GM10266 (cell line): ENCODE data around the gene YRDC.

ENCODE experiments used
- DNase-seq: peaks from one replicate; pipeline ENCODE4 v3.0.0; 2012; ENCODE audit errors: extremely low spot score
- CTCF ChIP-seq: IDR thresholded peaks from 2 replicates; pipeline ENCODE4 v1.5.1; 2012; ENCODE audit warnings: mild to moderate bottlenecking, low read depth; ENCODE audit not compliant: control insufficient read depth, insufficient read depth; ENCODE audit errors: missing control alignments

Gene YRDC

GRCh38 chr1:37809942-37810341 is 1.9 kb upstream of the YRDC start:
- no peak for TF ChIP-seq CTCF
- DNase-seq: no peak

- DNase-seq: peak; percentile 91
- TF ChIP-seq CTCF: no peak
Observed at GRCh38 chr1:37808369-37809319, 636 bp upstream of the YRDC start.

- TF ChIP-seq CTCF: no peak
- DNase-seq: no peak
Observed at GRCh38 chr1:37807220-37807554, 821 bp downstream of the YRDC start.

GRCh38 chr1:37802439-37802838 is 5.6 kb downstream of the YRDC start:
- no peak for TF ChIP-seq CTCF
- no peak for DNase-seq

- no peak for TF ChIP-seq CTCF
- no peak for DNase-seq
Observed at GRCh38 chr1:37797750-37798345, 10.2 kb downstream of the YRDC start.

- peak; percentile 85 for DNase-seq
- no peak for TF ChIP-seq CTCF
Observed at GRCh38 chr1:37795340-37796125, 12.5 kb downstream of the YRDC start.
